Nucleus accumbens (tissue), 56 donors: ENCODE results near the gene HNF1A.
A peak's percentile ranks its signal among the peaks of the same experiment; 100 is the strongest.

ENCODE experiments used
- DNase-seq, 56 donors: peaks; one replicate each; lab custom pipeline; 2025; lab: John Stamatoyannopoulos, UW

The HNF1A gene

GRCh38 chr12:121005346-121005815, 27.0 kb downstream of the HNF1A start:
- DNase-seq: peak in 8 of 56 donors; percentile 1 to 29 (median 4)

DNA sequence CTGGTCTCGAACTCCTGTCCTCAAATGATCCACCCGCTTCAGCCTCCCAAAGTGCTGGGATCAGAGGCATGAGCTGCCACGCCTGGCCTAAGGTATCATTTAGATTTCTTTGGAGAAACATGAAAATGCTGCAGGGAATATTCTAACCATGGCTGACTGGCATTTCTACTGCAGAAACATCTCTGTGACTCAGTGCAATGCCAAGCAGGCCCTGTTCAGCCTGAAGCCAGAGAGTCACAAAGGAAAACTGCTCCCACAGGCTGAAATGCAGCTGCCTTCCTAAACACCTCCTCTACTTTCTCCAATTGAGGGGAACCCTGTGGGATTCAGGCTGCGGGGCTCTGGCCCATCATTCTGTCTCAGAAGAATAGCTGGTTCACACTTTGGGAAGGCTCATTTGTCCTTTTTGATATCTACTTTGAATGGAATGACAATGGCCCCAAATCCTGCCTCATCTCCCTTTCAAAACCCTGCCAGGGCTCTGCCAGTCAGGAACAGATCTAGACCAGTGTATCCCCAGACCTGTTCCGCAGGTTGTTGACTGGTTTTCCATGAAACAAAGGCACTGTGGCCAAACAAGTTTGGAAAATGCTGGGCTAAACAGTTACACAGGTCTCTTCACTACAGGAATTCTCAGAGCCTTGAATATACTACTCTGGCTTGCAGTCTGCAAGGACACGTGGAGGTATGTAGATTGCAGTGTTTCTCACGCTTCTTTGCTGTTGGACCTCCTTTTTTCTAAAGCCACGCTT, 30.2 kb downstream of the HNF1A start:
- no peak for DNase-seq

GRCh38 chr12:121009741-121010140, 31.4 kb downstream of the HNF1A start:
- DNase-seq: peak in 7 of 56 donors; percentile 1 to 52 (median 3)

DNA sequence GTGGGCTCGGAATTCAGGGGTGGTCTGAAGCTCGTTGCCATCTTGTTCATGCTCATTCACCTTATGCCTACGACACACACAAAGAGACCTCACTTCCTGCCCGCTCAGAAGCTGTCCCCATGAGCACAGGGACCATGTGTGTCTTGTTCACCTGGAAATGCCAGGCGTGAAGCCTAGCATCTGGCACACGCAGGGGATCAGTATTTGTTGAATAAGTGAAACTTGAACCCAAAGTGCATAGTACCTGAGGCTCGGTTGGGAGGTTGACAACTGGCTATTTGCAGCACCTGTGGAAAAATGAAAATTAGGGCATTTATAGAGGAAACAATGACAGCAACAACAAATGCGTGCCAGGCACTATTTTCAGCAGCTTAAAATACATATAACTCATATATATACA, 32.5 kb downstream of the HNF1A start:
- DNase-seq: no peak

DNA sequence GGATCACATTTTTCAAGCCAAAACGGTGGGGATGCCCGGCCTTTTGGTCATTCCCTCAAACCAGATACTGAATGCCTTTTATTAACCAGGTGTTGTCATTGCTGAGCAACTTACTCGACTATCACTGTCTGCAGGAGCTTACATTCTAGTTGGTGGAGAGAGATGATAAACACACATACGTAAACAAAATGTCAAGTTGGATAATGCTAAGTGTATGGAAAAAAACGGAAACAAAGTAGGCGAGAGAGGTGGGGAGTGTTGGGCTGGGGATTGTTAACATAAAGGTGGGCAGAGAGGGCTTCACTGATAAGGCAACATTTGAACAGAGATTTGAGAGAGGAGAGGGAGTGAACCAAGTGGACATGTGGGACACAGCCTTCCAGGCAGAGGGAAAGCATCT, 33.5 kb downstream of the HNF1A start:
- DNase-seq: no peak

DNA sequence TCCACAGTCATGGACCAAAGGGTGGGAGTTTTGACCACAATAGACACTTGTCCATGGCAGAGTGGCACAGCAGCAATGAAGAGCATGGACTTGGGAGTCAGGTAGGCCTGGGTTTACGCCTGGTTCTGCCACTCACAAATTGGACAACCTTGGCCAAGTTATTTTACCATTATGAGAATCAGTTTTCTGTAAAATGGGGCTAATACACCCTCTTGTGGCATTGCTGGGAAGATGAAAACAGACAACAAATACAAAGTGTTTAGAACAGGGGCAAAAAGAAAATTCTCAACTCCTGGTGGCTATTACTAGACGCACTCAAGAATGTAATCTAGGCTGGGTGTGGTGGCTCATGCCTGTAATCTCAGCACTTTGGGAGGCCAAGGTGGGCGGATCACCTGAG, 35.4 kb downstream of the HNF1A start:
- DNase-seq: no peak

DNA sequence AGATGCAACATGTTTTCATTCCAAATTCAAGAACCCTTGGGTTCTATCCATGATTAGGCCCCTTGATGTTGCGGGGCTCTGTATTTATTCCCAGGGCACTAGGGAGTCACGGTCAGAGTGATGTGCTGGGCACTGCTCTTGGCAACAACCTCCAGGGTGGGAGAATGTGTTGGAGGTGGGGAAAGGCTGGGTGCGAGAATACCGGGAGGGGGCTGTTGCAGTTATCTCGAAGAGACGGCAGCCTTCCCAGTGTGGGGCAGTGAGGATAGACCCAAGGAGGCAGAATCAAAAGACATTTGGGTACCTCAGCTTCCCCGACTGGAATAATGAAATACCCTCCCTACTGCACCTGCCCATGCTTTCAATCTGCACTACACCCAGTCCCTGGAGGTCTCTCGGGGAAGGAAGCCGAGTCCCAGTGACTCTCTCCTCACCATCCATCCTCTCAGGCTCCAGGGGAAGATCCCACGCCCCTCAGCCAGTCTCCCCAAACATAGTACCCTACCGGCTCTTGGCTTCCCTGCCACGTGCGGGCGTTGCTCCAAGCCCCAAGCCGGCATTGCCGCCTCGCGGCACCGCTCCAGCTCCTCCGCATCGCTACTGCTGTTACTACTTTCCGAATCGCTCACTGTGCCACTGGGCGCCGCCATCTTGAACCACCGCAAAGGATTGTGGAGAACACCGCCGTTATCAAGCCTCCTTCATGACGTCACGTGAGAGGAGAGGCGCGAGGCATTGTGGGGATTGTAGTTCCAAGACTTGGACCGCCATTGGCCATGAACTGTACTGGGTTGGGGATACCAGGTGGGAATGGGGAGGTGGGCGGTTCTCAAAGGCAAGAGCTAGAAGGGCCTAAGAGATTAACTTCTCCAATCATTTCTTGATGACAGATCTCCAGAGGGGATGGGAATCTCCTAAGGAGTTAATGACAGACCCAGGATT, 37.8 kb downstream of the HNF1A start, which contains the start of gene C12orf43:
C12orf43 (minus strand) TSS at position 663 of the 942 bp plus-strand sequence; CDS start at position 650, 13 bp downstream.
- DNase-seq: peak; percentile 36 to 98 (median 89)

GRCh38 chr12:121017966-121018491, 39.7 kb downstream of the HNF1A start:
- DNase-seq: no peak

DNA sequence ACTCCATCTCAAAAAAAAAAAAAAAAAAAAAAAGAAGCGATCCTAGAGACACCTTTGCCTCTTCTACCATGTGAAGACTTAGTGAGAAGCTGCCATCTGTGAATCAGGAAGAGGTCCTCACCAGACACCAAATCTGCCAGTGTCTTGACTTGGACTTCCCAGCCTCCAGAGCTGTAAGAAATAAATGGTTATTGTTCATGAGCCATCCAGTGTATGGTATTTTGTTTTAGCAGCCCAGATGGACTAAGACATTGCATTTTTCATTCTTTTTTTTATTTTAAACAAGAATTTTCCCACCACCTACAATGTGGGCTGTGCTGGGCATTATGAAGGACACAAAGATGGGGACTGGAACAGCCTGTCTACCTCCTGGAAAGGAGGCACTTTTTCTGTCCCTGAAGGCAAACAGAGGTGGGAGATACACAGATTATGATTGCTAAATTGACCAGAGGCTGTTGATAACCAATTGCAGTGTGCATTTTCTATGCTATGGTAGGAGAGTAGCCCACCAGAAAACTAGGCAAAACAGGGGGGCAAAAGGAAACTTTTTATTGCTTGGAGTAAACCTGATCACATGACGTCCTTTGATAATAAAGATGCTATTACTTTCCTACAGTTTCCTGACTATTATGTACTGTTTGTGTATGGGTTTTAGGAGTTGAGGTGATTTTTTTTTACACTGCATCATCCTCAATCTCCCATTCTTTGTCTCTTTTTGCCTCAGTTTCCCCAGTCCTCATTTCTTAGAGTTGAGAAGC, 40.7 kb downstream of the HNF1A start:
- no peak for DNase-seq

GRCh38 chr12:121021754-121022153, 43.4 kb downstream of the HNF1A start:
- no peak for DNase-seq

GRCh38 chr12:121022713-121023112, 44.4 kb downstream of the HNF1A start:
- DNase-seq: no peak

GRCh38 chr12:121023799-121024198, 45.5 kb downstream of the HNF1A start:
- no peak for DNase-seq

GRCh38 chr12:121025442-121026226, 47.3 kb downstream of the HNF1A start:
- no peak for DNase-seq

DNA sequence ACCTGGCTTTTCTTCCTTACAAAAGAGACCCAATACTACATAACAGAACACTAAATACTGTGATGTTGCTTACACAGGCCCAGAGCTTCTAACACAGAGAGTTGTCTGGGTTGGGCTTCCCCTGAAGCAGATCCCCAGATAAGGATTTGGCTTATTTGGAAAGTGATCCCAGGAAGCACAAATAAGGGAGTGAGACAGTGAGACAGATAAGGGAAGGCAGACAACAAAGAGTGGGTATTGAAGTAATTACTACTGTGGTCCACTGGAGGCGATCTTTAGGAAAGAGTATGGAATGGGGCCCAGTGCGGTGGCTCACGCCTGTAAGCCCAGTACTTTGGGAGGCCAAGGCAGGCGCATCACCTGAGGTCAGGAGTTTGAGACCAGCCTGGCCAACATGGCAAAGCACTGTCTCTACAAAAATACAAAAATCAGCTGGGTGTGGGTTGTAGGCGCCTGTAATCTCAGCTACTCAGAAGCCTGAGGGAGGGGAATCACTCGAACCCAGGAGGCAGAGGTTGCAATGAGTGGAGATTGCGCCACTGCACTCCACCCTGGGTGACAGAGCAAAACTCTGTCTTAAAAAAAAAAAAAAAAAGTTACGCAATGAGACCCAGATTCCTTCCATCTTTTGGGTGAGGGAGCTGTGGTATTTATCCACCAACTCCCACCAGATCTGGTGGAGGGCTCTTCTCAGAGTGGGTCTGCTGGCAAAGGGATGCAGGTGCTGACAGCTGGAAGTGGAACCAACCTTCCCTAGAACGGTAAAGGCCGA, 48.1 kb downstream of the HNF1A start:
- DNase-seq: no peak

DNA sequence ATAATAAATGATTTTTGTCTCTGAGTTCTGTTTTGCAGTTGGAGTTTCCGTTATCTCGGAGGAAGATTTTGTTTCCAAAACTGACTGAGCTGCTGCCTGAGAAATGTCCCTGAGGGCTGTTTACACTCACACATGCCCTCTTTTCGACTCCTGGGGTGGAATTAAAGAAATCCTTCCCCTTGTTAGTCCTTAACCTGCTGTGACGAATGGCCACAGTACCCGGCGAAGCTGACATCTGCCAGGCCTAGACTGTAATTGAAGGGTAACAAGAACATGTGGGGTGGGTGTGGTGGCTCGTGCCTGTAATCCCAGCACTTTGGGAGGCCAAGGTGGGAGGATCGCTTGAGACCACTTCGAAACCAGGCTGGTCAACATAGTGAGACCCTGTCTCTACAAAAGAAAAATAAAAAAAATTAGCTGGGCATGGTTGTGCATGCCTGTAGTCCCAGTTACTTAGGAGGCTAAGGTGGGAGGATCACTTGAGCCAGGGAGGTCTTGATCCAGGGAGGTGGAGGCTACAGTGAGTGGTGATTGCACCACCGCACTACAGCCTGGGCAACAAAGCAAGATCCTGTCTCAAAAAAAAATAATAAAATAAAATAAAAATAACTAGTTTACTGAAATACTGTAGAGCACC, 52.4 kb downstream of the HNF1A start:
- DNase-seq: no peak

GRCh38 chr12:121033625-121034349, 55.4 kb downstream of the HNF1A start:
- DNase-seq: no peak

GRCh38 chr12:121034616-121035305, 56.4 kb downstream of the HNF1A start:
- no peak for DNase-seq
